HG02970 (cell line): ENCODE measurements around the gene POU5F1.
"Not testable (repeated sequence)": the region's sequence is repeated elsewhere in the genome, so short reads cannot be mapped to it uniquely, and the experiment has no call there.

ENCODE experiments used
- ATAC-seq: cut with Tn5 transposase; IDR thresholded peaks from one replicate; pipeline ENCODE4 v1.9.1; 2021; ENCODE audit warnings: mild to moderate bottlenecking, moderate library complexity, moderate number of reproducible peaks; ENCODE audit not compliant: unreplicated experiment, low FRiP score

Gene POU5F1

GRCh38 chr6:31192431-31193105, 22.1 kb upstream of the POU5F1 start:
- not testable (repeated sequence) for ATAC-seq

DNA sequence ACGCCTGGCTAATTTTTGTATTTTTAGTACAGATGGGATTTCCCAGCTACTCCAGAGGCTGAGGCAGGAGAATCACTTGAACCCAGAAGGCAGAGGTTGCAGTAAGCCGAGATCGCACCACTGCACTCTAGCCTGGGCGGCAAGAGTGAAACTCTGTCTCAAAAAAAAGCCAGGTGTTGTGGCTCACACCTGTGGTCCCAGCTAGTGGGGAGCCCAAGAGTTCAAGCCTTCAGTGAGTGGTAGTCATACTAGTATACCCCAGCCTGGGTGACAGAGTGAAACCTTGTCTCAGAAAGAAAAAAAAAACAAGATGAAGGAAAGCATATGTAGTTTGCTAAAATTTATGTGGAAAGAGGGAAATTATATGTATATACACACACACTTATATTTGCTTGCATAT, 20.0 kb upstream of the POU5F1 start:
- peak; percentile 63 for ATAC-seq

- ATAC-seq, result not testable (repeated sequence)
Observed at GRCh38 chr6:31189223-31189622, 18.7 kb upstream of the POU5F1 start.

- no peak for ATAC-seq
Observed at GRCh38 chr6:31187780-31188194, 17.3 kb upstream of the POU5F1 start.

- no peak for ATAC-seq
Observed at GRCh38 chr6:31186052-31186734, 15.7 kb upstream of the POU5F1 start.

- ATAC-seq, result not testable (repeated sequence)
Observed at GRCh38 chr6:31185695-31186051, 15.2 kb upstream of the POU5F1 start.

DNA sequence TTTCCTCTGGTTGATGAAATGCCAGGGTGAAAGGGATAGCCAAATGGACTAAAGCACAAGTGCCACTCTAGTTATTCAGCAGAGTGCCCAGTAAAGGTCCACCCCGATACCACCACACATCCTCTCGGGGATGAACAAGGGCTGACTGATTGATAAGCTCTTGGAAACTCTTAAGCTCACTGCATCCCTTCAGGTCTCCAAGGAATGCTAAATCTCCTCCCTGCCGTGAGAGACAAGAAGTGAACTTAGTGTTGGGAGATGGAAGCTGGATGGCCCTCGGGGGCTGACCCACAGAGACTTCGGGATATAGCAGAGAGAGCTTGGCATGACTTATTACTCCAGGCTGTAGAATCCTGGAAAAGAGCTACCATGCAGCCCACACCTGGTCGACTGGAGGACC, 13.4 kb upstream of the POU5F1 start:
- not testable (repeated sequence) for ATAC-seq

DNA sequence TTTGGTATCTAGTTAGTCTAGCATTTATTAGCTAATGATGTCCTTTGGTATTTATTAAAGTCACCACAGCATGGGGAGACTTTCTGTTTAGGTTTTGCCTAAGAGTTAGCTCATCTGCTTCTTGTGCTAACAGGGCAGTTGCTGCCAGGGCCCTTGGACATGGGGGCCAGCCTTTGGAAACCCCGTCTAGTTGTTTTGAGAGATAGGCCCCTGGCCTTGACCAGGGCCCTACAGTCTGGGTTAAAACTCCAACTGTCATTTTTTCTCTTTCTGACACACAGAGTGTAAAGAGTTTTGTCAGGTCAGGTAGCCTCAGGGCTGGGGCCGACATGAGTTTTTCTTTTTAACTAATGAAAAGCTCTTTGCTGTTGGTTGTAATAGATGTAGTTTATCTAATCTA, 12.8 kb upstream of the POU5F1 start:
- not testable (repeated sequence) for ATAC-seq

- ATAC-seq, result no peak
Observed at GRCh38 chr6:31180500-31180899, 10.0 kb upstream of the POU5F1 start.

- ATAC-seq, result no peak
Observed at GRCh38 chr6:31179896-31180295, 9.4 kb upstream of the POU5F1 start.

- no peak for ATAC-seq
Observed at GRCh38 chr6:31179042-31179386, 8.5 kb upstream of the POU5F1 start.

- ATAC-seq, result no peak
Observed at GRCh38 chr6:31178143-31179041, 7.9 kb upstream of the POU5F1 start.

GRCh38 chr6:31175971-31176370, 5.5 kb upstream of the POU5F1 start:
- no peak for ATAC-seq

- ATAC-seq, result no peak
Observed at GRCh38 chr6:31174378-31174777, 3.9 kb upstream of the POU5F1 start.

DNA sequence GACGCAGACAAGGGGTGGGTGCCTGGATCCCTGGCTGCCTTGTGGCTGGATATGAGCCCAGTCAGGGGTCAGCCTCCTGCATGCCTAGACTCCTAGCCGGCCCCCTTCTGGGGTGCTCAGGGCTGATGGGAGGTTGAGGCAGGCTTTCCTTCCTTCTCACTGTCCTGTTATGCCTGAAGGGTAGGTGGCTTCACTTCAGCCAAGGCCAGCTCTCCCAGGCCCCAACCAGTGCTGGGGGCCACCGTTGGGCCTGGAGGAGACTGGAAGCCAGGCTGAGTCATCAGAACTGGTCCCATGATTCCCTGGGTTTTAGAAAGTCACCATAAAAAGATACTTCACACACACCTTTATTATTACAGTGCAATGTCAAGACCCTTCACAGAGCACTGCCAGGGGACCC, 2.9 kb upstream of the POU5F1 start:
- no peak for ATAC-seq

GRCh38 chr6:31172973-31173384, 2.5 kb upstream of the POU5F1 start:
- ATAC-seq, result no peak

DNA sequence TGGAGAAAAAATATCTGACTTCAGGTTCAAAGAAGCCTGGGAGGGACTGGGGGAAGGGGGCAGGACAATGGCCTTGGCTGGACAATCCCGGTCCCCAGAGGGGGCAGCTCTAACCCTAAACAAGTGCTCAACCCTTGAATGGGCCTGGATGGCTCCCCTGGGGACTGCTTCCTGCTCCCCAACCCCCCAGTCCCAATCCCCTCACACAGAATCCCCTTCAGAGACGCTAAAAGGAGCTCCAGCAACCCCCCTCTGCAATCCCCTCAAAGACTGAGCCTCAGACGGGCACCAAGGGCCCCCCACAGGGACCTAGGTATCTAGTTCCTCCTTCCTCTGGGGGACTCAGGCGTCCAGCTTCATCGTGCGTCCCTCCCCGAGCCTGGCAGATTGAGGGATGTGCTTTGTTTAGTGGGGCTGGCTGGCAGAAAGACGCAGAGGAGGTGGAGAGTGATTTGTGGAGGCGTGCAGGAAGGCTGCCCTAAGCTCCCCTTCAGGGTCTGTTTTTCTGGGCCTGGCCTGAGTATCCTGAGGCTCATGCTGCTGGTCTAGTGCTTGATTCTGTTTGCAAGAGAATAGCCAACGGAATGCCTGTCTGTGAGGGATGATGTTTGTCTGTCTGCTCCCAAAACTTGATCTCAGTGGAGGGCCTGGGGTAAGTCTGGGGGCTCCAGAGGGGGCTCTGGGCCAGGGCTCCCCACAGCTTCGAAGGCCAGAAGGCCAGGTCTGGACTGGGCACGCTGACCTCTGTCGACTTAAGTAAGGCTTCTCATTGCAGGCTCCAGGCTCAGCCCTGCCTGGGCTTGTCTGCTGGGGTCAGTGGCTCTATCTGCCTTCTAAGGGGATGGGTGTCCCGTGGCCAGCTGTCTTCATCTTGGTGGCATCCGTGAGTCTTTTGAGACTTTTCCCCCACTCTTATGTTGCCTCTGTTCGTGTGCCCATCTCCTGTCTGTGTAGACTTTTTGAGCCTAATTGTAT, 1.7 kb upstream of the POU5F1 start:
- ATAC-seq, result no peak

- no peak for ATAC-seq
Observed at GRCh38 chr6:31170987-31171671, 647 bp upstream of the POU5F1 start.

GRCh38 chr6:31169858-31170599, 453 bp downstream of the POU5F1 start:
- ATAC-seq, result not testable (repeated sequence)
